ENCODE data around the gene PDGFC.

The PDGFC gene

DNA sequence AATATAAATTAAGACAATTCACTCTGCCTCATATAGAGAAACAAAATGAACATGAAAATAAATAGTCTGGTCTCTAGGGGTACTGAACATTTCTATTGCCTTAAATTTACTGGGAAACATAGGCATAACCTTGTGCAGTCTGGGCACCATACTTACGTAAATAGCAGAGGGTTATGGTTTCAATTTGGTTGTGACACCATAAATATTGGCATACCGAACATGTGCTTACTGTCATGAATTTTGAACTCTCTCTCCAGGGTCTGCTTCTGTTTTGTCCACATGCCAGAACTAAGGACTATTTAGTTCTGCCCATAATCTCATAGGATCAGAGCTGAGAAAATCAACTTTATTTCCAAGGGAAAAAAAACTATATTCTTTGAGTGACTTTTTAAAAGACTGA lies 17.6 kb downstream of the PDGFC start:
- Histone ChIP-seq H3K36me3 (ENCODE audit: control insufficient read depth in 5 of 5, insufficient read depth in 5 of 5, low read length in 5 of 5) (no peaks in the 10 kb centered on the region), H3K27ac (ENCODE audit: low read depth, low read length) (peak overlapping the region; percentile 12), H3K9me3 (ENCODE audit: control insufficient read depth in 5 of 5, low read length in 5 of 5) (no peaks in the 10 kb centered on the region), H3K9ac (ENCODE audit: low read length in 5 of 5) (no peak overlapping the region), H3K27me3 (ENCODE audit: control insufficient read depth in 5 of 5, insufficient read depth in 4 of 5, low read length in 5 of 5) (no peaks in the 10 kb centered on the region), H3K4me3 (ENCODE audit: low read depth in 1 of 5, low read length in 5 of 5) (no peak overlapping the region), H3K4me1 (ENCODE audit: control insufficient read depth in 5 of 5, insufficient read depth in 5 of 5, low read length in 5 of 5) (peaks cover 0 to 36% (median 25%) of the 10 kb centered on the region in 5 donors)

DNA sequence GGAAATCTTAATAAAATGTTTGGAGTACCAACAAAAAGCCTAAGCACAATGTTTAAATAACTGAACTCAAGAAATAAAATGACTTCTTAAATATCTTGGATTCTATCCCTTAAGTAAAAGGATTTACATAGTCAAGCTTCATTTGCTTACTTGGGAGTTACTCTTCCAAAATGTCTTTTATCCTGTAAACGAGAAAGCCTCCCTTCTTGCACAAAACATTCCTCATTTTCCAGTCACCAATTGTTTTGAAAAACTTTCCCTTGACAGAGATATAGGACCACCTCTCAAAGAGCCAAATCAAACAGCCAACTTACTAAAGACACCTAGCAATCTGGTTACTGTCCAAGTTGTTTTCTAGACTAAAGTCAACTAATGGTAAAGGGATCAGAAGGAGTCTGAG lies 18.6 kb downstream of the PDGFC start:
- Histone ChIP-seq H3K9me3 (ENCODE audit: control insufficient read depth in 5 of 5, low read length in 5 of 5) (no peaks in the 10 kb centered on the region), H3K4me3 (ENCODE audit: low read depth in 1 of 5, low read length in 5 of 5) (no peak overlapping the region), H3K9ac (ENCODE audit: low read length in 5 of 5) (no peak overlapping the region), H3K27ac (ENCODE audit: low read depth, low read length) (no peak overlapping the region), H3K4me1 (ENCODE audit: control insufficient read depth in 5 of 5, insufficient read depth in 5 of 5, low read length in 5 of 5) (peaks cover 3 to 36% (median 25%) of the 10 kb centered on the region in 5 donors), H3K36me3 (ENCODE audit: control insufficient read depth in 5 of 5, insufficient read depth in 5 of 5, low read length in 5 of 5) (no peaks in the 10 kb centered on the region), H3K27me3 (ENCODE audit: control insufficient read depth in 5 of 5, insufficient read depth in 4 of 5, low read length in 5 of 5) (no peaks in the 10 kb centered on the region)

DNA sequence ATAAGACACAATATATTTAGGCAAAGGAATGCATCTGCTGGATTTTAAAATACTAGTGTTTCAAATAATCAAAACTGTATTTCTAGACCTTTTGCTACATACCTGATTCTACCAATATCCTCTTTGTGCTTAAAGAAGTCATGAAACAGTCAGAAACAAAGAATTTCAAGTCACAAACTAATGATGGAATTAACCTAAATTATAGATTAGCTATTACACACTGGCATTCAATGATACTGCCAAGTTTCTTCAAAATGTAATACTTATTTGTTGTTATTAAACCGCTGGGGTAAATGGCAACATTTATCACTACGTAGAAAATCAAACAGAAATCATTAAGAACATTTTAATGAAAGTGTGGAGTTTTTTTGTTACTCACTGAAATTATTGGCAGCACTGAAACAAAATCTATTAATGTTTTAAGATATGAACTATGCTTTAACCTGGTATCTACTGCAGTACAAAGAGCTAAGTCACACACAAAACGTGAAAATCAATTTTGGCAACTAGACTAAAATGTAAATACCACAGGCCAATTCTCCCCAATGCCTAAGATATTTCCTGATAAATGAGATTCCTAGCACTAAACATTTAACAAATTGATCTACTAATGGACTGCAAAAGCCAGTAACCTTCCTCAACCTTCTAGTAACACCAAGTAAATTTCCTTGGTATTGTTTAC lies 19.4 kb downstream of the PDGFC start:
- Histone ChIP-seq H3K9ac (ENCODE audit: low read length in 5 of 5) (no peak overlapping the region), H3K4me1 (ENCODE audit: control insufficient read depth in 5 of 5, insufficient read depth in 5 of 5, low read length in 5 of 5) (peaks cover 3 to 36% (median 21%) of the 10 kb centered on the region in 5 donors), H3K27me3 (ENCODE audit: control insufficient read depth in 5 of 5, insufficient read depth in 4 of 5, low read length in 5 of 5) (no peaks in the 10 kb centered on the region), H3K9me3 (ENCODE audit: control insufficient read depth in 5 of 5, low read length in 5 of 5) (no peaks in the 10 kb centered on the region), H3K36me3 (ENCODE audit: control insufficient read depth in 5 of 5, insufficient read depth in 5 of 5, low read length in 5 of 5) (no peaks in the 10 kb centered on the region), H3K4me3 (ENCODE audit: low read depth in 1 of 5, low read length in 5 of 5) (no peak overlapping the region), H3K27ac (ENCODE audit: low read depth, low read length) (peak overlapping the region; percentile 6)

DNA sequence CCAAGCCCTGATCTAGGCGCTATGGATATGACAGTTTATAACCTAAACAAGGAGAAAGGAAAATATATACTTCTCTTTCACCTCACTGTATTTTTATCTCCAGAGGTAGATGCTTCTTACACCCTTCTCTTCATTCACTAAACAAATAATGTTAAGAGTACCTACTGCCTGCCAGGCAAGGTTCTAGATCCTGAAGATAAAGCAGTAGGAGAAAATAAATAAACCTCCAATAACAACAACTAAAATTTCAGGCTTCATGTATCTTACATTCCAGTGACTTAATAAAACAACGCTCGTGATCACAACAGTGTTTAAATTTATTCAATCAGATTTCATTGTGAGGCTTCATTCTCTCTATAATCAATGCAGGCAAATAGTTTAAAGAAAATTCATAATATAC lies 20.7 kb downstream of the PDGFC start:
- Histone ChIP-seq H3K9me3 (ENCODE audit: control insufficient read depth in 5 of 5, low read length in 5 of 5) (no peaks in the 10 kb centered on the region), H3K4me1 (ENCODE audit: control insufficient read depth in 5 of 5, insufficient read depth in 5 of 5, low read length in 5 of 5) (peaks cover 3 to 46% (median 32%) of the 10 kb centered on the region in 5 donors), H3K27ac (ENCODE audit: low read depth, low read length) (peak overlapping the region; percentile 6), H3K27me3 (ENCODE audit: control insufficient read depth in 5 of 5, insufficient read depth in 4 of 5, low read length in 5 of 5) (no peaks in the 10 kb centered on the region), H3K4me3 (ENCODE audit: low read depth in 1 of 5, low read length in 5 of 5) (no peak overlapping the region), H3K9ac (ENCODE audit: low read length in 5 of 5) (no peak overlapping the region), H3K36me3 (ENCODE audit: control insufficient read depth in 5 of 5, insufficient read depth in 5 of 5, low read length in 5 of 5) (no peaks in the 10 kb centered on the region)

DNA sequence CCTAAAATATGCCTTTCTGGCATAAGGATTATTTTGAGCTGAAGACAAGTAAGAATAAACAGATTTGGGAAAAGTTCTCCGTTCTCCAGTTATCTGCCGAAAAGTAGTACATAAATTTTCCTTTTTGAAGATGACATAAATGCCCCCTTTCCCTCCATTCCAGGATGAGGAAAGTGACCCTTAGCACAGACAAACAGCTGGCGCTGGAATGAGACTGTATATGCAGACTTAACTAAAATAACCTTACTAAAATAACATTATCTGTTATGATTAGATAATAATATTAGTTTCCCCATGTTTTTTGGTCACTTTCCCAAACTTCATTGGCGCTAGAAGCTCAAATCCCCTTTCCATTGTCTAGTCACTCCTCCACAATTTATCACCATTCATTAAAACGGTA lies 21.5 kb downstream of the PDGFC start:
- Histone ChIP-seq H3K27me3 (ENCODE audit: control insufficient read depth in 5 of 5, insufficient read depth in 4 of 5, low read length in 5 of 5) (no peaks in the 10 kb centered on the region), H3K9ac (ENCODE audit: low read length in 5 of 5) (no peak overlapping the region), H3K9me3 (ENCODE audit: control insufficient read depth in 5 of 5, low read length in 5 of 5) (no peaks in the 10 kb centered on the region), H3K4me3 (ENCODE audit: low read depth in 1 of 5, low read length in 5 of 5) (no peak overlapping the region), H3K27ac (ENCODE audit: low read depth, low read length) (no peak overlapping the region), H3K4me1 (ENCODE audit: control insufficient read depth in 5 of 5, insufficient read depth in 5 of 5, low read length in 5 of 5) (peaks cover 4 to 50% (median 39%) of the 10 kb centered on the region in 5 donors), H3K36me3 (ENCODE audit: control insufficient read depth in 5 of 5, insufficient read depth in 5 of 5, low read length in 5 of 5) (no peaks in the 10 kb centered on the region)

DNA sequence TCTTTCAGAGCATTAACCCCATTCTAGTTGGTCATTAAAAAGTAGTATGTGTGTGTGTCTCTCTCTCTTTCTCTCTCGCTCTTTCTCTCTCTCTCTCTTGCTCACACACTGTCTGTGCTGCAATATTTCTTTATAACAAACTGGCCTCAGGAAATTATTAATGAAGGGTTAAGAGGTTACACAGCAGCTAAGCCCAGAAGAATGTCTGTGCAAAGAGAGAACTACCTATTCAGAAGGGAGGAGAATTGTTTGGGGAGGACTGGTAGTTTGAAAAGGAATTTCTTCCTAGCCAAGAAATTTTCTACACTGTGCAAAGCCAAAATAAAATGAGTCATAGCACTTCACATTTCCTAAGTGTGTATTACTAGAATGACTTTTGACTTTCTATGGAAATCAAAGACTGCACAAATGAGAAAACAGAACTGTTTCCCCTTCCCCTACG lies 22.2 kb downstream of the PDGFC start:
- H3K27me3 ChIP-seq (ENCODE audit: control insufficient read depth in 5 of 5, insufficient read depth in 4 of 5, low read length in 5 of 5) = no peaks in the 10 kb centered on the region
- H3K4me1 ChIP-seq (ENCODE audit: control insufficient read depth in 5 of 5, insufficient read depth in 5 of 5, low read length in 5 of 5) = peaks cover 4 to 55% (median 39%) of the 10 kb centered on the region in 5 donors
- H3K4me3 ChIP-seq (ENCODE audit: low read depth in 1 of 5, low read length in 5 of 5) = no peak overlapping the region
- no peak overlapping the region for H3K9ac ChIP-seq (ENCODE audit: low read length in 5 of 5)
- H3K9me3 ChIP-seq (ENCODE audit: control insufficient read depth in 5 of 5, low read length in 5 of 5) = no peaks in the 10 kb centered on the region
- H3K36me3 ChIP-seq (ENCODE audit: control insufficient read depth in 5 of 5, insufficient read depth in 5 of 5, low read length in 5 of 5) = no peaks in the 10 kb centered on the region
- H3K27ac ChIP-seq (ENCODE audit: low read depth, low read length) = peak overlapping the region; percentile 53

DNA sequence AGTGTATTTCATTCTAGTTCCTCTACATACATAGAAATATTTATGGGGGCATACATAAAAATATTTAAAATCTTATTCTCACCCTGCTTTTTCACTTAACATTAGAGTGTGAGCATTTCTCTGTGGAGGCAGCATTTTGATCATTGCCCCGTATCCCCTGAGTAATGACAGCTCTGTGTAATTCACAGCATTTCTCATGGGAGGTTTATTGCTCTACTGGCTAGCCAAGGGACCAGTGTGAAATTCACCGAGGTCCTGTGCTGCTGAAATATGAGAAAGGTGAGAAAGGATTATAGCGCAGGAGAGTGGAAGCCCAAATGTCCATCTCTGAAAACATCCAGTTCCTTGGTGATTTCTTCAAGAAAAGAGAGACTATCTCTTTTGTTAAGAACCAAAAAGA lies 22.9 kb downstream of the PDGFC start:
- H3K9ac ChIP-seq (ENCODE audit: low read length in 5 of 5) = no peak overlapping the region
- H3K27ac ChIP-seq (ENCODE audit: low read depth, low read length) = peak overlapping the region; percentile 53
- H3K4me1 ChIP-seq (ENCODE audit: control insufficient read depth in 5 of 5, insufficient read depth in 5 of 5, low read length in 5 of 5) = peaks cover 4 to 55% (median 39%) of the 10 kb centered on the region in 5 donors
- no peaks in the 10 kb centered on the region for H3K27me3 ChIP-seq (ENCODE audit: control insufficient read depth in 5 of 5, insufficient read depth in 4 of 5, low read length in 5 of 5)
- no peak overlapping the region for H3K4me3 ChIP-seq (ENCODE audit: low read depth in 1 of 5, low read length in 5 of 5)
- H3K9me3 ChIP-seq (ENCODE audit: control insufficient read depth in 5 of 5, low read length in 5 of 5) = no peaks in the 10 kb centered on the region
- no peaks in the 10 kb centered on the region for H3K36me3 ChIP-seq (ENCODE audit: control insufficient read depth in 5 of 5, insufficient read depth in 5 of 5, low read length in 5 of 5)

DNA sequence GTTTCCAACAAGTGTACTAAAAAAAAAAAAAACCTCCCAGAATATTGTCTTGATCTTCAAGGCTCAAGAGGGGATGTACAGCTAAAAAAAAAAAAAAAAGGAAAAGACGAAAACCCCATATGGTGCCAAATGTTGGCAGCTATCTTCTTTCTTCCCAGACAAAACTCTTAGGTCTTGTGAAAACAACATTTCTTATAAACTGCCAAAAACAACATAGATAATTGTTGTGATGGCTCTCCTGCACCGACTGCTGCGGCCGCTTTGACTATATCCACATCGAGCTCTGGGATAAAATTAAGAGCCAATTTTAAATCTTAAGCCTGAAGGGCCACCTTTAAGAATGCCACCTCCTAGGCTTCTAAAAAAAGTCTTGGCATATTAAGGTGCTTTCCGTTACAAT lies 23.5 kb downstream of the PDGFC start:
- H3K27ac ChIP-seq (ENCODE audit: low read depth, low read length) = no peak overlapping the region
- H3K27me3 ChIP-seq (ENCODE audit: control insufficient read depth in 5 of 5, insufficient read depth in 4 of 5, low read length in 5 of 5) = no peaks in the 10 kb centered on the region
- H3K4me1 ChIP-seq (ENCODE audit: control insufficient read depth in 5 of 5, insufficient read depth in 5 of 5, low read length in 5 of 5) = peaks cover 4 to 60% (median 39%) of the 10 kb centered on the region in 5 donors
- H3K9me3 ChIP-seq (ENCODE audit: control insufficient read depth in 5 of 5, low read length in 5 of 5) = no peaks in the 10 kb centered on the region
- H3K4me3 ChIP-seq (ENCODE audit: low read depth in 1 of 5, low read length in 5 of 5) = no peak overlapping the region
- no peaks in the 10 kb centered on the region for H3K36me3 ChIP-seq (ENCODE audit: control insufficient read depth in 5 of 5, insufficient read depth in 5 of 5, low read length in 5 of 5)
- H3K9ac ChIP-seq (ENCODE audit: low read length in 5 of 5) = no peak overlapping the region

DNA sequence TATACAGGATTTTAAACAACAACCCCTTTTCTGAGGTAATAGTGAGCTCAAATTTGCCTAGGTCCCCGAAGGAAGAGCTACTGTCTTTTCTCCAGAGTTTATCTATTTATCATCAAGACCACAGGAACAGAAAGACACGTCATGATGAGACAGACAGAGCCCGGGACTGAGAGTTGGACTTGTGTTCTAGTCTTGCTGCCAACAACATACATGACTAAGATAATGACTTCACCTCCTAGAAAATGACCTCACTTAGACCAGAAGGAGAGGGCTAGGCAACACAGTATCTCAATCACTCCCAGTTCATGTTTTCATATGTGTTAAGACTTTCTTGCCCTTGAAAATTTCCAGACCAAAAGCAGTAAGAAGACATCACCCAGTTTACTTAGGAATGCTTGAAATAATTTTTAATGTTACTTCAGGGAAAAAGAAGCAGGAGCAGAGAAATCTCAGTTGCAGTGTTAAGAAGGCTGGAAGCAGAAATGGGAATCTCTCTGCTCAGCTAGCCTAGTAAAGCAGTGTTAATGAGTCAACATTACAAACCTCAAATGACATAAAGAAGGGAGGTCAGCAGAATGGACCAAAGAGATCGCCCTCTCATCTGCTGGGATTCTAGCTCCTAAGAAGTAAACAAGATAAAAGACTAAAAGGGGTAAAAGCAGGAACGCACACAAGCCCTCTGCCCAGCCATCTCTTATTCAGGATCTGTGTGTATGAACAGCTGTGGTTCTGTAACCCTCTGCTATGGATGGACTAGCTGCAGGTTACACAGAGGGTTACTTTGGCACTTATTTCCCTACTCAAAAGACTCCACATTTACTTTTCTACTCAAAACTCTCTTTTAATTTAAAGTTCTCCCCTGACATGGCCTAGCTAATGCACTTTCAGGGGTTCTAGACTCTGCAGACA lies 24.8 kb downstream of the PDGFC start:
- Histone ChIP-seq H3K36me3 (ENCODE audit: control insufficient read depth in 5 of 5, insufficient read depth in 5 of 5, low read length in 5 of 5) (no peaks in the 10 kb centered on the region), H3K9me3 (ENCODE audit: control insufficient read depth in 5 of 5, low read length in 5 of 5) (no peaks in the 10 kb centered on the region), H3K27ac (ENCODE audit: low read depth, low read length) (peak overlapping the region; percentile 78), H3K27me3 (ENCODE audit: control insufficient read depth in 5 of 5, insufficient read depth in 4 of 5, low read length in 5 of 5) (no peaks in the 10 kb centered on the region), H3K9ac (ENCODE audit: low read length in 5 of 5) (peak overlapping the region in 2 of 5 donors; percentile 11 to 44), H3K4me1 (ENCODE audit: control insufficient read depth in 5 of 5, insufficient read depth in 5 of 5, low read length in 5 of 5) (peaks cover 4 to 66% (median 39%) of the 10 kb centered on the region in 5 donors), H3K4me3 (ENCODE audit: low read depth in 1 of 5, low read length in 5 of 5) (no peak overlapping the region)

DNA sequence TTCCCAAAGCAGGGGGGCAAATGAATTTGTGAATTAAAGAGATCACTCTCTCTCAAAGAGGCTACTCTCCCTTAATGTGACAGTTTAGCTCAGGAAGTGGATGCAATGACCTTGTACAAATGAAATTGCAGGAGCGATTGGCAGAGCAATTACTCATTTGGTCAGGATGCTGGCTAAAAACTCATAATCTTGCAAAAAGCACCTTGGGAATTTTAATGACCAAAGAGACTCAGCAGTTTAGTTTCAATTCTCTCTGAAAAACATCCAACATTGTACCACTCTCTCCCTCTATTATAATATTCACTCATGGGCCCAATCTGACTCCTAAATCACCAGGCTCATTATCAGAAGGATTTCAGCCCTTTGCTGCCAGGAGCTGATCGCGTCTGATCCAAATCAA lies 26.1 kb downstream of the PDGFC start:
- Histone ChIP-seq H3K4me1 (ENCODE audit: control insufficient read depth in 5 of 5, insufficient read depth in 5 of 5, low read length in 5 of 5) (peaks cover 4 to 70% (median 39%) of the 10 kb centered on the region in 5 donors), H3K27ac (ENCODE audit: low read depth, low read length) (peak overlapping the region; percentile 78), H3K27me3 (ENCODE audit: control insufficient read depth in 5 of 5, insufficient read depth in 4 of 5, low read length in 5 of 5) (no peaks in the 10 kb centered on the region), H3K36me3 (ENCODE audit: control insufficient read depth in 5 of 5, insufficient read depth in 5 of 5, low read length in 5 of 5) (no peaks in the 10 kb centered on the region), H3K9me3 (ENCODE audit: control insufficient read depth in 5 of 5, low read length in 5 of 5) (no peaks in the 10 kb centered on the region), H3K4me3 (ENCODE audit: low read depth in 1 of 5, low read length in 5 of 5) (no peak overlapping the region), H3K9ac (ENCODE audit: low read length in 5 of 5) (no peak overlapping the region)

All from subcutaneous abdominal adipose tissue (tissue), 5 donors.